ENCODE results near the gene AKAP13.

DNA sequence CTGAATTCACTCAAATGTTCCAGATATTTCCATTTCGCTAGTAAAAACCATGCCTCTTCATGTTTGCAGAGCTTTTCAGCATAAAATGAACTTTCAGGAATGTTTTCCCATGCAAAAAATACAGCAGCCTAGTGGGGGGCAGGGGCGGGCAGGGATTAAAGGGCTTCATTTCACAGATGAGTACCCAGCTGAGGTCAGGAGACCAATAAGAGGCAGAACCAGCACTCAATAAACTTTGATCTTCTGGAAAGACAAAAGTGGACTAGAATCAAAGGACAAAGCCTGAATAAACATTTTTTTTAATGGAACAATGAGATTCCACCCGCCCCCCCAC lies 406.3 kb downstream of the AKAP13 start:
- TF ChIP-seq, protein P1, sequence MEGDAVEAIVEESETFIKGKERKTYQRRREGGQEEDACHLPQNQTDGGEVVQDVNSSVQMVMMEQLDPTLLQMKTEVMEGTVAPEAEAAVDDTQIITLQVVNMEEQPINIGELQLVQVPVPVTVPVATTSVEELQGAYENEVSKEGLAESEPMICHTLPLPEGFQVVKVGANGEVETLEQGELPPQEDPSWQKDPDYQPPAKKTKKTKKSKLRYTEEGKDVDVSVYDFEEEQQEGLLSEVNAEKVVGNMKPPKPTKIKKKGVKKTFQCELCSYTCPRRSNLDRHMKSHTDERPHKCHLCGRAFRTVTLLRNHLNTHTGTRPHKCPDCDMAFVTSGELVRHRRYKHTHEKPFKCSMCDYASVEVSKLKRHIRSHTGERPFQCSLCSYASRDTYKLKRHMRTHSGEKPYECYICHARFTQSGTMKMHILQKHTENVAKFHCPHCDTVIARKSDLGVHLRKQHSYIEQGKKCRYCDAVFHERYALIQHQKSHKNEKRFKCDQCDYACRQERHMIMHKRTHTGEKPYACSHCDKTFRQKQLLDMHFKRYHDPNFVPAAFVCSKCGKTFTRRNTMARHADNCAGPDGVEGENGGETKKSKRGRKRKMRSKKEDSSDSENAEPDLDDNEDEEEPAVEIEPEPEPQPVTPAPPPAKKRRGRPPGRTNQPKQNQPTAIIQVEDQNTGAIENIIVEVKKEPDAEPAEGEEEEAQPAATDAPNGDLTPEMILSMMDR (IDR thresholded peaks at IDR 0.05): no peak
- TF ChIP-seq POLR2A (IDR thresholded peaks at IDR 0.05): no peak

Data from testis (tissue), 2 donors.